ENCODE data around the gene KCTD14.
"Not testable (repeated sequence)": the region's sequence is repeated elsewhere in the genome, so short reads cannot be mapped to it uniquely, and the experiment has no call there.

The KCTD14 gene

DNA sequence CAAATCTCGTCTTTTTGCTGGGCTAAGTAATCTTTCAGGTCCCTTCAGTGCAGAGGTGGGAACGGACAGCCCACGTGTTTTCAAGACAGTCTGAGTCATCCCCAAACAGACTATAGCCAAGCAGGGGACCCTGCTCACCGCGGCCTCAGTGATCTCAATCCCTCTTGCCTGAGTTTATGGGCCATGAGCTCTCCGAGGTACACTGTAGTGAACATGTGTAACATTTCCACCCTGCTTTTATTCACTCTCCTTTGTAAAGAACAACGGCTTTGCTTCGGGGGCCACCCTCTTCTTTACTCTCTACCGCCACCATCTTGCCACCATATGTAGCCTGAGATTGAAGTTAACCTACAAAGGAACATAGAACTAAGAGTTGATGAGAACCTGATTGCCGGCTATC lies 11.5 kb upstream of the KCTD14 start:
- TF ChIP-seq, protein P1, sequence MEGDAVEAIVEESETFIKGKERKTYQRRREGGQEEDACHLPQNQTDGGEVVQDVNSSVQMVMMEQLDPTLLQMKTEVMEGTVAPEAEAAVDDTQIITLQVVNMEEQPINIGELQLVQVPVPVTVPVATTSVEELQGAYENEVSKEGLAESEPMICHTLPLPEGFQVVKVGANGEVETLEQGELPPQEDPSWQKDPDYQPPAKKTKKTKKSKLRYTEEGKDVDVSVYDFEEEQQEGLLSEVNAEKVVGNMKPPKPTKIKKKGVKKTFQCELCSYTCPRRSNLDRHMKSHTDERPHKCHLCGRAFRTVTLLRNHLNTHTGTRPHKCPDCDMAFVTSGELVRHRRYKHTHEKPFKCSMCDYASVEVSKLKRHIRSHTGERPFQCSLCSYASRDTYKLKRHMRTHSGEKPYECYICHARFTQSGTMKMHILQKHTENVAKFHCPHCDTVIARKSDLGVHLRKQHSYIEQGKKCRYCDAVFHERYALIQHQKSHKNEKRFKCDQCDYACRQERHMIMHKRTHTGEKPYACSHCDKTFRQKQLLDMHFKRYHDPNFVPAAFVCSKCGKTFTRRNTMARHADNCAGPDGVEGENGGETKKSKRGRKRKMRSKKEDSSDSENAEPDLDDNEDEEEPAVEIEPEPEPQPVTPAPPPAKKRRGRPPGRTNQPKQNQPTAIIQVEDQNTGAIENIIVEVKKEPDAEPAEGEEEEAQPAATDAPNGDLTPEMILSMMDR (IDR thresholded peaks at IDR 0.05; ENCODE audit: low read depth, low read length) = no peak
- no peak for DNase-seq (ENCODE audit: low read depth in 2 of 2)
- no peak overlapping the region for H3K4me3 ChIP-seq (replicated peaks in 1 of 2; ENCODE audit: low read depth in 2 of 2, low read length in 2 of 2)

- peak in 1 of 2 donors; percentile 31 for DNase-seq (ENCODE audit: low read depth in 2 of 2)
- TF ChIP-seq, protein P1 (IDR thresholded peaks at IDR 0.05; ENCODE audit: low read depth, low read length) = no peak
- H3K4me3 ChIP-seq (replicated peaks in 1 of 2; ENCODE audit: low read depth in 2 of 2, low read length in 2 of 2) = no peak overlapping the region
Observed at GRCh38 chr11:78033040-78033439, 10.0 kb upstream of the KCTD14 start.

DNA sequence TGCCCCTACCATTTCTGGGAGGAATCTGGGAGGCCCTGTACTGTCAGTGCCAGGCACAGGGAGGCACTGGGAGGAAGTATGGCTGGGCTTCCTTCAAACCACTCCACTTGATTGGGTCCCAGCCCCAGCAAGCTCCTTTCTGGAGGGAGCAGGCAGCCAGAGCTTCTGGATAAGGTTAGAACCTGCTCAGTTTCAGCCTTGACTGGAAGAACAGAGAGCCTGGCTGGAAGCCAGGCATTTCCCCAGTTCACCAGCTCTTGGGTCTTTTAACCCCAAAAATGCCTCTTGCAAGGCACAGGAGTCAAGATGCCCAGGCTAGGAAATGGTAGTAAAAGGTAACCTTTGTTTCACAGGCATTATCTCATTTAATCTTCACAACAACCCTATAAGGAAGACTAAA lies 9.0 kb upstream of the KCTD14 start:
- TF ChIP-seq, protein P1 (IDR thresholded peaks at IDR 0.05; ENCODE audit: low read depth, low read length) = no peak
- H3K4me3 ChIP-seq (replicated peaks in 1 of 2; ENCODE audit: low read depth in 2 of 2, low read length in 2 of 2) = no peak overlapping the region
- DNase-seq (ENCODE audit: low read depth in 2 of 2) = peak in 1 of 2 donors; percentile 63

DNA sequence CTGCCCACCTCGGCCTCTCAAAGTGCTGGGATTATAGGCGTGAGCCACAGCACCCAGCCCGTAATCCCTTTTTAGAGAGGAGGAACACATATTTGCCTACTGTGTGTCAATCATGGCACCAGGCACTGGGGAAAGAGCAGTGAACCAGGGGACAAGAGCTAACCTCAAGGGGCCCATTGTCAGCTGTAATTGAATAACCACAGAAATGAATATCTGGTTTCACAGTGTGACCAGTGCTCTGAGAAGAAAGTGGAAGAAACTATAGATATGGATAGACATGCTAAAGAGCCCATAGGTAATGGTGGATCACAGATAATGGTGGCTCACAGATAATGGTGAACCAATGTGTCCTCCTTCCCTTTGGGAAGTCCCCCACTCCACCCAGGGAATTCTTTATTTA lies 8.6 kb upstream of the KCTD14 start:
- DNase-seq (ENCODE audit: low read depth in 2 of 2) = no peak
- TF ChIP-seq, protein P1 (IDR thresholded peaks at IDR 0.05; ENCODE audit: low read depth, low read length) = no peak
- no peak overlapping the region for H3K4me3 ChIP-seq (replicated peaks in 1 of 2; ENCODE audit: low read depth in 2 of 2, low read length in 2 of 2)

DNA sequence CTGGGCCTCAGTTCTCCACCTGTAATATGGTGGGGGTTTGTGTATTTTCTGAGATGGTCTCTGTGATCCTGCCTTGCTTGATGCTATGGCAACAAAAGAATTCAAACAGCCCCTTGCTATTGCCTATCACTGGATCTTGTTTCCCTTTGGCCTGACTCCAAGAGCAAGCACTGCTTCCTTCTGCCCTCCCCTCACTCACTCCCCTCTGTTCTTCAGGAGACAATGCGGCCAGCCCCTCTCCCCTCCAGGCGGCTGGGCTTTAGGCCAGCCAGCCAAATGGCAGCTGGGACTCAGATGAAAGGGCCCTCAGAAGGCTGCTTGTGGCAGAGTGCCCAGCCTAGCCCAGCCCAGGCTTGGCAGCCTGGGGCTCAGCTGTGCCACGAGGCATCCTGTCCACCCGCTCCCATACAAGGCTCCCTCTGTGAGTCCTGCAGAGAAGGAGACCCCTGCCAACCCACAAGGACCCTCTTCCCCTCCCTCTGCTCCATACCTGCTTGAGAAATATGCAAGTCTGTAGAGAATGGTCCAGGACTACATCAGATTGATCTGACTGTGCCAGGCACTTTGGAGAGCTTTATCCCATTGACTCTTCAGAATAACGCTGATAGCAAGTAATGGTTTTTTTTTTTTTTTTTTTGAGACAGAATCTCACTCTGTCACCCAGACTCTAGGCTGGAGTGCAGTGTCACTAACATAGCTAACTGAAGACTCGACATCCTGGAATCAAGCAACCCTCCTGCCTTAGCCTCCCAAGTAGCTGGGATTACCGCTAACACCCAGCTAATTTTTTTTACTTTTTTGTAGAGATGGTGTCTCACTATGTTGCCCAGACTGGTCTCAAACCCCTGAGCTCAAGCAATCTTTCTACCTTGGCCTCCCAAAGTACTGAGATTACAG lies 7.6 kb upstream of the KCTD14 start:
- peak; percentile 36 to 92 for DNase-seq (ENCODE audit: low read depth in 2 of 2)
- H3K4me3 ChIP-seq (replicated peaks in 1 of 2; ENCODE audit: low read depth in 2 of 2, low read length in 2 of 2) = no peak overlapping the region
- TF ChIP-seq, protein P1 (IDR thresholded peaks at IDR 0.05; ENCODE audit: low read depth, low read length) = no peak

GRCh38 chr11:78028423-78028822 lies 5.3 kb upstream of the KCTD14 start:
- H3K4me3 ChIP-seq (replicated peaks in 1 of 2; ENCODE audit: low read depth in 2 of 2, low read length in 2 of 2) = not testable (repeated sequence)
- peak in 1 of 2 donors; percentile 32 for DNase-seq (ENCODE audit: low read depth in 2 of 2)

GRCh38 chr11:78027759-78028158 lies 4.7 kb upstream of the KCTD14 start:
- H3K4me3 ChIP-seq (replicated peaks in 1 of 2; ENCODE audit: low read depth in 2 of 2, low read length in 2 of 2) = no peak overlapping the region
- TF ChIP-seq, protein P1 (IDR thresholded peaks at IDR 0.05; ENCODE audit: low read depth, low read length) = no peak
- DNase-seq (ENCODE audit: low read depth in 2 of 2) = no peak
